Memory B cell (primary cell): Measurements from ENCODE around the gene GLIS1.

ENCODE experiments used
- ATAC-seq: fragments of 150-1000 bp; cut with Tn5 transposase; 2 replicates; pipeline ENCODE4 v1.10.0; 2021; ENCODE audit warnings: low read depth, mild to moderate bottlenecking, moderate library complexity
- DNase-seq, 2 donors: peaks; one replicate each; pipeline ENCODE4 v3.0.0; 2022; ENCODE audit warnings: low spot score in 2 of 2
- H3K27ac Mint-ChIP-seq: one replicate; pipeline ENCODE4 v1.8.0; 2022; ENCODE audit warnings: mild to moderate bottlenecking, moderate library complexity, mixed read lengths
- H3K27me3 Mint-ChIP-seq: one replicate; pipeline ENCODE4 v1.8.0; 2022; ENCODE audit warnings: mixed read lengths
- H3K36me3 Mint-ChIP-seq: one replicate; pipeline ENCODE4 v1.8.0; 2022; ENCODE audit warnings: mild to moderate bottlenecking, mixed read lengths
- H3K4me1 Mint-ChIP-seq: one replicate; pipeline ENCODE4 v1.8.0; 2022; ENCODE audit warnings: mixed read lengths
- H3K4me3 Mint-ChIP-seq: one replicate; pipeline ENCODE4 v1.8.0; 2022; ENCODE audit warnings: mild to moderate bottlenecking, moderate library complexity, mixed read lengths
- H3K9me3 Mint-ChIP-seq: one replicate; pipeline ENCODE4 v1.8.0; 2022; ENCODE audit warnings: mixed read lengths

Gene GLIS1

GRCh38 chr1:53732409-53732808 lies 6.6 kb downstream of the GLIS1 start:
- Mint-ChIP-seq H3K27me3 (peaks cover 11% of the 10 kb centered on the region), H3K36me3 (no peaks in the 10 kb centered on the region), H3K27ac (no peak overlapping the region), H3K4me1 (no peaks in the 10 kb centered on the region), H3K4me3 (no peak overlapping the region), H3K9me3 (no peaks in the 10 kb centered on the region)
- ATAC-seq = no peak
- no peak for DNase-seq

GRCh38 chr1:53731779-53732305 lies 7.1 kb downstream of the GLIS1 start:
- no peaks in the 10 kb centered on the region for H3K36me3 Mint-ChIP-seq
- H3K4me3 Mint-ChIP-seq = no peak overlapping the region
- no peak for ATAC-seq
- peaks cover 11% of the 10 kb centered on the region for H3K27me3 Mint-ChIP-seq
- no peak for DNase-seq
- H3K4me1 Mint-ChIP-seq = no peaks in the 10 kb centered on the region
- H3K9me3 Mint-ChIP-seq = no peaks in the 10 kb centered on the region
- H3K27ac Mint-ChIP-seq = no peak overlapping the region

DNA sequence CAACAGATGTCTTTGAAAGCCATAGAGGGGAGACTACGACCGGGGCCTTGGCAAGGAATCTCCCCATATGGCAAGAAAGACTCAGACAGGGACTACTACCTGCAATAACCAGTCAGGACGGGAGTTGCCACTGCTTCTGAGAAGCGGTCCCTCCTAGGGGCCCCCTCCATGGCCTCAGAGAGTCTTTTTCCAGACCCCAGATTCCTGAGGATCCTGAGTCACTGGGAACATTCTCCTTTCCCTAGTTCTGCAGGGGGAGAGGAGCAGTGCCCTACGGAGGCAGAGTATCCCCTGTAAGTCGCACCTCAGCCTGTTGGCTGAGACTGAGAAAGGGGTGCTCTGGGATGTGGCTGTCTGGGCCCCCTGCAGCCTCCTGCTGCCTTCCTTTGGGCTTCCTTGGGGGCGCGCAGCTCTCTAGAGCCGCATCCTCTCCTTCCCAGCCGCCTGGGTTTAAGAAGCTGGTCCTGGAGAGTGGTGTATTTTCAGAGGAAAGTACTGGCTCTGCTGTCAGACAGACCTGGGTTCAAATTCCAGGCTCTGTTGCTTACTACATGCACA lies 7.8 kb downstream of the GLIS1 start:
- H3K27me3 Mint-ChIP-seq = peaks cover 11% of the 10 kb centered on the region
- H3K9me3 Mint-ChIP-seq = no peaks in the 10 kb centered on the region
- no peak for DNase-seq
- no peaks in the 10 kb centered on the region for H3K4me1 Mint-ChIP-seq
- no peak for ATAC-seq
- no peak overlapping the region for H3K4me3 Mint-ChIP-seq
- no peak overlapping the region for H3K27ac Mint-ChIP-seq
- no peaks in the 10 kb centered on the region for H3K36me3 Mint-ChIP-seq

GRCh38 chr1:53730224-53730865 lies 8.6 kb downstream of the GLIS1 start:
- DNase-seq (no peak), ATAC-seq (no peak)
- H3K9me3 Mint-ChIP-seq = no peaks in the 10 kb centered on the region
- no peaks in the 10 kb centered on the region for H3K4me1 Mint-ChIP-seq
- no peaks in the 10 kb centered on the region for H3K36me3 Mint-ChIP-seq
- no peak overlapping the region for H3K4me3 Mint-ChIP-seq
- peaks cover 11% of the 10 kb centered on the region for H3K27me3 Mint-ChIP-seq
- H3K27ac Mint-ChIP-seq = no peak overlapping the region

- no peak overlapping the region for H3K4me3 Mint-ChIP-seq
- no peaks in the 10 kb centered on the region for H3K9me3 Mint-ChIP-seq
- H3K36me3 Mint-ChIP-seq = no peaks in the 10 kb centered on the region
- peaks cover 9% of the 10 kb centered on the region for H3K27me3 Mint-ChIP-seq
- DNase-seq (no peak), ATAC-seq (no peak)
- H3K4me1 Mint-ChIP-seq = no peaks in the 10 kb centered on the region
- H3K27ac Mint-ChIP-seq = no peak overlapping the region
Observed at GRCh38 chr1:53729456-53730223, 9.3 kb downstream of the GLIS1 start.

DNA sequence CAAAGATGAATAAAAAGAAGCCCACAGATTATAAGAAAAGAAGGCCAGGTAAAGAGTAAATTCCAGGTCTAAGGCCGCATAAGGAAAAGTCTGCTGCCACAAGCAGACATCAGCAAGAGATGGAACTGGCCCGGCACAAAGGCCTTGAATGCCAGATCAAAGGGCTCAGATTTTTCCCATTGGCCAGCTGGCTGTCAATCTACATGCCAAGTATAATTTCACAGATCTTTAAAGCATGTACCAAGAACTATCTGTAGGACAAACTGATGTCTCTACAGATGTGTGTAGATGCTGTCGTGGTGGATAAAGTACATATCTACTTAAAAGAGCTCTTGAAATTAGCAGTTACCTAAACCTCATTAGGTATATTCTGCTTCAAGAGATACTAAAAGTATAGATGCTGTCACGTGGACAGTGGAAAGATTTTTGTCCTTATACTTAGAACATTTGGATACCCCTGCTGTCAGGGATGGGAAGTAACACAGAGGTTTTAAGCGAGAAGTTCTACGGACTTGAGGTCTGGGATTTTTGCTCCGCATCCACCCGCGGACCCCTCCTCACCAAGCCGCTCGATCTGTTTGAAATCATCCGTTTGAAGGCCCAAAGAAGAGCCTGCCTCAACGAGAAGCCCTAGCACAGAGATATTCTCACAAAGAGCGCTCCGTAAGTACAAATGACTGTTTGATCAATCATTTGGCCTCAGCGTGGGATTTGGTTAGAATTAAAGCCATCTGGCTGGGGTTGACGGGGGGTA lies 10.1 kb downstream of the GLIS1 start:
- Mint-ChIP-seq H3K9me3 (no peaks in the 10 kb centered on the region), H3K36me3 (no peaks in the 10 kb centered on the region), H3K4me3 (no peak overlapping the region), H3K4me1 (no peaks in the 10 kb centered on the region), H3K27me3 (peaks cover 6% of the 10 kb centered on the region), H3K27ac (no peak overlapping the region)
- ATAC-seq = no peak
- no peak for DNase-seq

GRCh38 chr1:53728196-53728595 lies 10.8 kb downstream of the GLIS1 start:
- DNase-seq (no peak), ATAC-seq (no peak)
- no peak overlapping the region for H3K27ac Mint-ChIP-seq
- no peak overlapping the region for H3K4me3 Mint-ChIP-seq
- no peaks in the 10 kb centered on the region for H3K36me3 Mint-ChIP-seq
- H3K27me3 Mint-ChIP-seq = peaks cover 6% of the 10 kb centered on the region
- no peaks in the 10 kb centered on the region for H3K4me1 Mint-ChIP-seq
- H3K9me3 Mint-ChIP-seq = no peaks in the 10 kb centered on the region

- no peaks in the 10 kb centered on the region for H3K9me3 Mint-ChIP-seq
- no peaks in the 10 kb centered on the region for H3K4me1 Mint-ChIP-seq
- H3K27me3 Mint-ChIP-seq = peaks cover 6% of the 10 kb centered on the region
- no peaks in the 10 kb centered on the region for H3K36me3 Mint-ChIP-seq
- ATAC-seq (no peak), DNase-seq (no peak)
- no peak overlapping the region for H3K27ac Mint-ChIP-seq
- no peak overlapping the region for H3K4me3 Mint-ChIP-seq
Observed at GRCh38 chr1:53727461-53728092, 11.4 kb downstream of the GLIS1 start.

DNA sequence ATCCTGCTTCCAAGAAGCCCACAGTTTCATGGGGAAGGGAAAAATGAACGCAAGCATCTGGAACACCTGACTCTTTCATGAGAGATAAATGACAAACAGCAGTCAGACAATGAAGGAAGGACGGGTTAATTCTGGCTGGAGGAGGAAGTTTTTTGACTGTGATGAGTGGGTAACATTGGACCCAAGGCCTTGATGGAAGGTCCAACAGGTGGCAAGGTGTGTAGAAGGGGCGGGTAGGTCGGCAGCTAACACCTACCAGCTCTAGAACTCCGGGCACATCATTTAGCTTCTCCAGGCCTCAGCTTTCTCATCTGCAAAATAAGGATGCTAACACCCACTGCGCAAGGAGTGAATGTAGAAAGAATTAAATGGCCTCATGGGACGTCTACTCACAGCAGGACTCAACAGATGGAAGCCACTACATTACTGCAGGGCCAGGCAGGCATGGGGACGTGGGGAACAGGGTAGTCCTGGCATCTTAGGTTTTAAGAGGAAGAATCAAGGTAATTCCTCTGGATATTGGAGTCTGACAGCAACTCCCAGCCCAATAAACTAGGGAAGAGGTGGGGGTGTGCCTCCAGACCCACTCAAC lies 12.9 kb downstream of the GLIS1 start:
- DNase-seq = no peak
- no peak overlapping the region for H3K4me3 Mint-ChIP-seq
- peaks cover 4% of the 10 kb centered on the region for H3K27me3 Mint-ChIP-seq
- H3K36me3 Mint-ChIP-seq = no peaks in the 10 kb centered on the region
- ATAC-seq = no peak
- no peaks in the 10 kb centered on the region for H3K9me3 Mint-ChIP-seq
- H3K4me1 Mint-ChIP-seq = no peaks in the 10 kb centered on the region
- no peak overlapping the region for H3K27ac Mint-ChIP-seq

DNA sequence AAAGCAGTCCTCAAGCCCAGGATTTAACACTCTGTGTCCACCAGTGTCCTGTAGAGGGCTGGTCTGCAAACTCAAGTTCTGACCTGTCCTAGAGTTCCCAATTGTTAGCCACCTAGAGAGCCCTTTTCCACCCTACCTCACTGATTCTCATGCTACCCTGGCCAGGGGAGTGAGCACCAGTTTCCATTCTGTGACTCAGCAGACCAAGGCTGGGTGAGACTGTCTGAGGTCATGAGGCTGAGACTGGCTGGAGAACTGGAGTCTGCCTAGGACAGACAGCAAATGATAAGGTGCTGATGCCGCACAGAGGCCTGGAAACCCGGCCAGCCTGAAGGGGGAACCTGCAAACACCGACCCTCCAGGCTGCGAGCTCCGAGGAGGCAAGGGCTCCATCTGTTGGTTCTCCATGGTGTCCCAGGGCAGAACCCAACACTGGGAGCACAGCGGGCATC lies 13.7 kb downstream of the GLIS1 start:
- no peaks in the 10 kb centered on the region for H3K4me1 Mint-ChIP-seq
- DNase-seq (no peak), ATAC-seq (no peak)
- no peaks in the 10 kb centered on the region for H3K36me3 Mint-ChIP-seq
- H3K4me3 Mint-ChIP-seq = no peak overlapping the region
- H3K27me3 Mint-ChIP-seq = peaks cover 5% of the 10 kb centered on the region
- no peaks in the 10 kb centered on the region for H3K9me3 Mint-ChIP-seq
- no peak overlapping the region for H3K27ac Mint-ChIP-seq

GRCh38 chr1:53722025-53722424 lies 16.9 kb downstream of the GLIS1 start:
- no peaks in the 10 kb centered on the region for H3K4me1 Mint-ChIP-seq
- no peak overlapping the region for H3K27ac Mint-ChIP-seq
- no peak for DNase-seq
- no peaks in the 10 kb centered on the region for H3K9me3 Mint-ChIP-seq
- H3K36me3 Mint-ChIP-seq = no peaks in the 10 kb centered on the region
- ATAC-seq = no peak
- peaks cover 10% of the 10 kb centered on the region for H3K27me3 Mint-ChIP-seq
- no peak overlapping the region for H3K4me3 Mint-ChIP-seq

GRCh38 chr1:53721088-53721487 lies 17.9 kb downstream of the GLIS1 start:
- Mint-ChIP-seq H3K9me3 (no peaks in the 10 kb centered on the region), H3K4me1 (no peaks in the 10 kb centered on the region), H3K27ac (no peak overlapping the region), H3K36me3 (no peaks in the 10 kb centered on the region), H3K27me3 (peaks cover 10% of the 10 kb centered on the region), H3K4me3 (no peak overlapping the region)
- DNase-seq = no peak
- no peak for ATAC-seq

DNA sequence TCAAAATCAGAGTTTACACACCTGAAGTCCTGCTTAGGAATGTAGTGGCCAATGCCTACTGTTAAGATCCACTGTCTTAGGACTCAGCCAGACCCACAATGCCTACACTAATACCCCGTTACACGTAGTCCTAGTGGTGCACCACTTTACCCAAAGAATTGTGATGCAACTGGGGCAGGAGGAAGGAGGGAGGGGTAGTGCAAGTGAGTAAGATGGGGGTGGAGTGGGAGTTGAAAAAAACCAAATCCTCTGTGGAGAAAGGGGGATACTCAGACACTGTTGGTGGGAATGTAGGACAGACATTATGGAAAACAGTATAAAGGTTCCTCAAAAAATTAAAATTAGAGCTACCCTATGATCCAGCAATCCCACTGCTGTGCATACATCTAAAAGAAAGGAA lies 19.5 kb downstream of the GLIS1 start:
- peaks cover 7% of the 10 kb centered on the region for H3K27me3 Mint-ChIP-seq
- DNase-seq (no peak), ATAC-seq (no peak)
- H3K36me3 Mint-ChIP-seq = no peaks in the 10 kb centered on the region
- H3K27ac Mint-ChIP-seq = no peak overlapping the region
- no peak overlapping the region for H3K4me3 Mint-ChIP-seq
- no peaks in the 10 kb centered on the region for H3K4me1 Mint-ChIP-seq
- no peaks in the 10 kb centered on the region for H3K9me3 Mint-ChIP-seq
